NCI-H446 (cell line): ENCODE results near the gene RAB3GAP2.
A peak's percentile ranks its signal among the peaks of the same experiment; 100 is the strongest.
"Not testable (repeated sequence)": the region's sequence is repeated elsewhere in the genome, so short reads cannot be mapped to it uniquely, and the experiment has no call there.

Source experiments
- DNase-seq, 2 experiments: peaks; one replicate each; lab custom pipeline; 2025; lab: John Stamatoyannopoulos, UW

The RAB3GAP2 gene

DNA sequence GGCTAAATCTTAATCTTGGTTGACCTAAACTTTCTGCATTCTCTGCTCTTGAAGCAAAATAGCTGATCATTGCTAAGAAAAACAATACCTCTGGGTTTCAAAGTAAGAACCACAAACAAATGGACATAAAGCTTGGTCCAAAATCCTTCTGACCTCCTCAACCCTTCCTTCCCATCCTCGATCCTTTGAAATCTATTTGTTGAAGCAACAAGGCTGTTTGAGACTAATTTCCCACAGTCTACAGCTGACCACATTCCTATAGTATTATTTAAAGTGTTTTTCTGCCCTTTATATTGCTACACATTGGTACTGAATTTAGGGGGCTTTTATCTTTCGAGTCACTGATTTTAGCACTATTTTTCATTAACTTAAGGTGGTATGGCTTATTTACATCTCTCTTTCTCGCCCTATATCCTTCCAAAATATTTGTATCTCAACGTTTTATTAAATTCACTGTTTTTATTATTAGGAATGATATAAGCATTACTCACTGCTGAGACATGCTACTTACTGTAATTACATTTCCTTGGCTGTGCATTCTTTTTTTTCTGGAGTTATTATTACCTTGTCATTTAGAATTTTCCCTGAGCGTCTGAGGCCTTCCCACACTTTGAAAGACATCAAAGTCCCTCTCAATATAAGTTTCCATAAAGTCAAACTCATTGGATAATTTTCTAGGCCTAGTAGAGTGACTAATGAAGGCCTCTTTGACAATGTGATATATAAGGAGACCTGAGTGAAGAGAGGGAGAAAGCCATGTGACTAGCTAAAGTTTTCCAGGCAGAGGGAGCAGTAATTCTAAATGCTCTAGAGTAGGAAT lies 73.9 kb downstream of the RAB3GAP2 start:
- DNase-seq = no peak

DNA sequence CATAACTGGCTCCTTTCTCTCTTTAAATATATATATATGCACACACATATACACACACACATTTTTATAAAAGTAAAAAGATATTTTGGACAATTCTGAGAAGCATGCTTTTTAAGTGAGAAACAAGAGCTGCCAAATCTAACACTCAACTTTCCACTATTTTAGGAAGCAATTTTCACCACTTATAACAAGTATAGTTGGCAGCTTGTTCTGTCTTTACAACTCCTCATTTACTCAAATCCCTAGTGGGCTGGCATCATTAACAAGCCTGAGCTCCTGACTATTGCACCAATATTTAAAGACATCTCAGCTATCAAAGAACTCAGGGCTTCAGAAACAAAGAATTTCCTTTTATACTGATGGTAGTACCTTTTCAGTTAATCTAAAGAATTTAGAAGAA lies 76.6 kb downstream of the RAB3GAP2 start:
- DNase-seq = peak in 1 of 2 experiments; percentile 15

DNA sequence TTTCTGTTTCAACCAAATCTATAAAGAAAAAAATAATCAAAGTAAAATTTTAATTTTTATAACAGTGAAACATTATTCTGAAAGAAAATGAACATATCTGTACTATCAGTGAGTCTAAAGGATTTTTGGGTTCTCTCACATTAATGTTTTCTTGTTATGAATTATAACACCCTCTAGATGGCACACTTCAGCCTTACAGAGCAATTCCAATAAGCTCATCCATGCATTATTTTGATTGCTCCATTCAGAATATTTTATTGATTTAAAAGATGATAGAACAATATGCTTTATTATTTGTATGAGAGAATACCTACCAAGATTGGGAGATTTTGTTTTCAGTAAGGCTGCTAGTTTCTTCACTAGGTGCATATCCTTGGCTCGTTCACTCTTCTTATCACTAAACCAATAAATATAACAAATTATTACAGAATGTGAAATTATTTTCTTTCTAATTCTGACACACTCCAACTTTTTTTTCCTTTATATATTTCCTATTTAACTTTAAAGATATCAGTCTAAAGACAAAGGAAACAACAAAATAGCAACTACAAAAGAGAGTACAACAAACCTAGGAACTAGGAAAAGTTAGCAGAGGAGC lies 82.4 kb downstream of the RAB3GAP2 start:
- peak in 1 of 2 experiments; percentile 49 for DNase-seq

DNA sequence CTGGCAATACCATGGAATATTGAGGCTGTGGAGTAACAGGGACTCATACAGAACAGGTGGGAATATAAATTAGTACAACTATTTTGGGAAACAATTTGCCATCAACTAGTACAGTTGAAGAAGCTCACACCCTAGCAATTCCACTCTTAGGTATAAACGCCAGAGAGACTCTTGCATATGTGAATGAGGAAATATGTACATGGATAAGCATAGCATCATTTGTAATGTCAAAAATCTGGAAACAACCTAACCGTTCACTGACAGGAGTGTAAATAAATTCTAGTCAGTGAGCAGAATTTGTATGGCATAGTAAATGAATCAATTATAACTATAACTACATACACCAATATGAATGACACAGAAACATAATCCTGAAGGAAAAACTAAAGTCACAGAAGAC lies 83.7 kb downstream of the RAB3GAP2 start:
- no peak for DNase-seq

DNA sequence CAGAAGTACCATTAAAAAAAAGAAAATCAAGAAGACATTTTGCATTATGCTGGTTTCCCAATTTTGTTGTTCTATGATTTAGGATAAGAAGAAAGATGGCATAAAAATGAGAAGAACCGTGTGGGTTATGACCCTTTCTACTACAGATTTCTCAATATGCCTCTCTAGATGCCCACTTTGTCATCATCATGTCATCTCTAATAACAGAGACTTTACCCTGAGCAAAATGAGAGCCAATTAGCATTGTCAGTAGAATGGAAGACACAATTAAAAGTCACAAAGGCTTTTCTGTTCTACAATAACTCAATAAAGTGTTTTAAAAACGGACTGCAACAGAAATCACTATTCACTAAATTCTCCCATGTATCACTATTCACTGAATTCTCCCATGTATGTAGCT lies 85.5 kb downstream of the RAB3GAP2 start:
- no peak for DNase-seq

DNA sequence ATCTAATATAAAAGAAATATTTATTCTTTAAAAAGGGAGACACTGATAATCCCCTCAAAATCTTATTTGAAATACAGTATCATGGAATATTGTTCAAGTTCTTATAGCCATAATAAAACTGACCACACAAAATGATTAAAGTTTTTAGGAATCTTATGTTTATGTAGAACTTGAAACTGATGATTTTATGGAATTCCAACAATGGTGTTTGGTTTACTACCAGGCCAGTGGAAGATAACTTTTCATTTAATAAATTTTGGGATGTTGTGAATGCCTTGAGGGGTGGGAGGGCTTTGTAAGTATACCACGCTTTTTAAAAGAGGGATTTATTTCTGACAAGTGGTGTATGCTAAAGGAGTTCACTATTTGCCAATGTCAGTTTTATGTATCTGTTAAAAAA lies 87.7 kb downstream of the RAB3GAP2 start:
- no peak for DNase-seq

DNA sequence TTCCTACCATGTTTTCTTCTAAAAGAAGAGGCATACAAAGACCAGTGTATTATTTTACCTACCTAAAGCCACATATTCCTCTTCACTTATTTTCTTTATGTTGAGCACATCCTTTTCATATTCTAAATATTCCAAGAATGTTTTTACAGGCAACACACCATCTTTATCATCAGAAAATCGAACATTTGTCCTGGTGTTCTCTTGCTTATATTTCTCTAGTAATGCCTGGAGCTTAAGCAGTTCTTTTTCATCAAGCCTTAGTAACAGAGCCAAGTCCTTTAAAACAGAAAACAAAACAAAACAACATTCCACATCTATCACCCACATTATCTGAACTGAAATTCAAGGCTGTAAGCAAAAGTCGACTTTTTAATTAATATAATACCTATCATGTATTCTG lies 89.6 kb downstream of the RAB3GAP2 start:
- no peak for DNase-seq

DNA sequence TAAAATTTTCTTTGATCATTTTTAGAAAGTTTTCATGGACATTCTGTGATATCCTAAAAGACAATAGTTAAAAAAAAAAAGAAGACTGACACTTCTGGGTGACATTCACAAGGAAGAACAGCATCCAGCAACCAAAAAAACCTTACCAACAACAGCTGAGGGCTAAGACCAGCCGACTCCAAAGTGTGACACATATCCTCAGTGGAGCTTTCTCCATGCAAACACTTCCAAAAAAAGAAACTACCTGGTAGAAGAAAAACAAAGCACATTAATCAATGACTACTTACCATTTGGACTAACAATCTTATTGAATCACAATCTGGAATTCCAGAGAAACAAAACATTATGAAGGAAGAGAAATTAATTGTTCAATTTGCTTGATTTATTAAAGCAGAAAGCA lies 90.1 kb downstream of the RAB3GAP2 start:
- DNase-seq = no peak

DNA sequence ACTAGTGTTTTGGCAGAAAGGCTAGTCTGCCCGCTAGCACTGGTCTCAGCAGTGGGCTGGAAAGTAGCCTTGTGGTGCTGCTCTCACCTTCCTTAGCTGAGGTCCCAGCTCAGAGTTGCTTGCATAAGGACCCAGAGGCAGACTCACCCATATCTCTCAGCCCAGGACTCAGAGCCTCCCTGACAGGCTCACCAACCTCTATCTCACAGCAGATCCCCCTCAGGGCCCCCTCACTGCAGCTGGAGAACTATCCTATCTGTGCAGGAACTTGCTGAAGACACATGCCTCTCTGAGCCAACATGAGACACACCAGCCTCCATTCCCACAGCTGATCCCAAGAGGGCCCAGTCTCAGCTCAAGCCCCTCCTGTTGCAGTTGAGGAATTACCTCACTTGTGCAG lies 95.7 kb downstream of the RAB3GAP2 start:
- DNase-seq = no peak

DNA sequence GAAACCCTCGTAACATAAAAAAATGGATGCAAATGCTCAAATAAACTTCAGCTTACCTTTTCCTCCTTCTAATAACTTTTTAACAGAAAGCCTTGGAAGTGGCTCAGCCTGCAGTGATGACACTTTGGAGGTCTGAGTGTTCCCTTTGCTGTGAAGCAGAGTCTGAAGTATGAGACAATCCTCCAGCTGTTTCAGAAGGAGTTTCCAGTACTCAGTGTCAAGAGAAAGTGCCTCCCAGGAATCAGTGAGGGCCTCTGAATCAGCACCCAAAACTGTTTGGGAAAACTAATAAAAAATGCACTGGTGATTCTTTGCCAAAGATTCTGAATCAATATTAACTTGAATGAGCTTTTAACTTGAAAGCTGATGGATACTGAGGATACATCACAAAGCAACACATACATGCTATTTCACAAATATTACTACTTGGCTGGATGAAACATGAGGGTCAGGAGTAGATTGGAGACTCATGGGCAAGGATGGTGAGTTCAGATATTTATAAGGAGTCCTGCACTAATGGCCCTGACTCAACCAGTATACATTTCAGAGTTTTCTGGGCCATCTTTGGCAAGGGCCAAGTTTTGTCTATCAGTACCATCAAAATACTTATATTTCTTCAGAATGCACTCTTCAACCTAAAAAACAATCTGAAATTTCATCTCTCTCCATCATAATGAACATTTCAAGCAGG lies 101.3 kb downstream of the RAB3GAP2 start:
- no peak for DNase-seq

DNA sequence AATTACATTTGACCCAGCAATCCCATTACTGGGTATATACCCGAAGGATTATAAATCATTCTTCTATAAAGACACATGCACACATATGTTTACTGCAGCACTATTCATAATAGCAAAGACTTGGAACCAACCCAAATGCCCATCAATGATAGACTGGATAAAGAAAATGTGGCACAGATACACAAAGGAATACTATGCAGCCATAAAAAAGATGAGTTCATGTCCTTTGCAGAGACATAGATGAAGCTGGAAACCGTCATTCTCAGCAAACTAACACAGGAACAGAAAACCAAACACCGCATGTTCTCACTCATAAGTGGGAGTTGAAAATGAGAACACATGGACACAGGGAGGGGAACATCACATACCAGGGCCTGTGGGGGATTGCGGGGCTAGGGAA lies 102.4 kb downstream of the RAB3GAP2 start:
- not testable (repeated sequence) for DNase-seq

DNA sequence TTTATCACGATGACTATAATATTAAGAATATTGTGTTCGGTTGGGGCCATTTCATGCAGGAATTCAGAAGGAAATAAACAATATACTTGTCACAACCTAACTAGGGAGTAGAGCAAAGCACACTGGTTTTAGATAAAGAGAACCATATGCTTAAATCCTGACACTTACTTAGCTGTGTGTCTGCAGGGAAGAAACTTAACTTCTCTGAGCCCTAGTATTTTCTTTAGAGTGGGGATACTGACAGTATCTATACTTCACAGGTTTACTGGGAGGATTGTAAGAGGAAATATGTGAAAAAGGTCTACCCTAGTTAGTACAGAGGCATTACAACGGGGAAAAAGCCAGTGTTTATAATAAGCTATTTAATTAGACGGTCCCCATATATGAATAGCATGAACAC lies 105.4 kb downstream of the RAB3GAP2 start:
- no peak for DNase-seq

DNA sequence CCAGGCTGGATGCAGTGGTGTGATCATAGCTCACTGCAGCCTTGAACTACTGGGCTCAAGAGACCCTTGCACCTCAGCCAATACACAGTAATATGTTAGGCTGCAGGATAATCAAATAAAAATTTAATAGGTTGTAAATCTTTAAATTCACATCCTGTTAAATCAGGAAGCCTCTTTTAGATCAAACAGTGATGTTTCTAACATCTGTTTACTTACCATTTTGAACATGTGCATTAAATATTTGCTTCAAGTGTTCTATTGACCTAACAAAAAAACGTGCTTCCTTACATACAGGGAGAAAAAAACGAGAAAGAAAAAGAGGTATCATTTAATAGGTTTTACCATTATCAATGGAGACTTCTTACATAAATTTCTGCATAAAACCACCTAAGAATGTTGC lies 107.7 kb downstream of the RAB3GAP2 start:
- DNase-seq = no peak

DNA sequence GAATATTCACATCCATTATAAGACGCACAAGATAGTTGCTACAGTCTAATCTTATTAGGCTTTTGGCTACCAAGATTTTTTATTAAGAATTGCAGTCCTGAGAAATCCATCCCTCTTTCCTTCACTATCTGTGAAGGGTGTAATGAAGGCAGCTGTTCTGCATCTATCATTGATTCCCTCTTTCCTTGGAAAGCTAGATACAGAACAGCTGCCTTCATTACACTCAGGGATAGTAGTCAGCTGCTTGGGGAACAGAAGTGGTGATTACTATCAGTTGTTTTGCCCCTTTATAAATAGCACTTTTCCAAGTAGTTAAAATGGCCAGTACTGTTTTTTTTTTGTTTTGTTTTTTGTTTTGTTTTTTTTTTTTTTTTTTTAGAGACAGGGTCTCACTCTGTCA lies 108.1 kb downstream of the RAB3GAP2 start:
- DNase-seq = no peak

DNA sequence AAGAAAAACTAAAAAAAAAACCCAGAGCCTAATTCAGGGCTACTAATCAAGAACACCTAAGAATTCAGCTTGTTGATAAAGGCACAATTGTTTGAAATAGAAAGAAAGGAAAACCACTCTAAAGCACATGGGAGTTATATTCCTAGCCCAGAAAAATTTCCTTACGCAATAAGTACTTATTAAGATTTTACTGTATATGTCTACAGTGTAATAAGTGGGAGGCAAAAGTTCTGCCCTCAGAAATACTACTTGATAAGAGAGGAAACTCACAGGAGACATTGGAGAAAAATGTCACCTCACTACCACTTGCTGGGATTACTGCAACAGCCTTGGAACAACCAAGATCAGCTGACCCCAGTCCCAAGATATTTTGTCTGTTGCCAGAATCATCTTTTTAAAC lies 112.2 kb downstream of the RAB3GAP2 start:
- no peak for DNase-seq

DNA sequence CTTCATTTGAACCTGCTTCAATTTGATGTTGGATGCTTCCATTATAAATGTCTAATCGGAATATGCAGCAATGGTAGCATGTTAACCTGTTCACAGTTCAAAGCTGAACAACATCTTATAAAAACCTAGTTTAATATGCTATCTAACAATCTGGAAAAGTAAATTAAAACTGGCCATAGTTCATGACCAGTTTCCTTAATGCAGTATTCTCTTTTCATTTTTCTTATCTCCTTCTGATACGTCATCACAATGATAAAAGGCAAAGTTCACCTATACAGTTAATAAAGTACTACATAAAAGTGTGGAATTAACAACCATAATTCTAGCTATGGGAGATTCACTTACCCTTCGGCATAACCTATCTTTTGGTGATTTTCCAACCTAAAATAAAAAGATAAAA lies 113.2 kb downstream of the RAB3GAP2 start:
- no peak for DNase-seq

DNA sequence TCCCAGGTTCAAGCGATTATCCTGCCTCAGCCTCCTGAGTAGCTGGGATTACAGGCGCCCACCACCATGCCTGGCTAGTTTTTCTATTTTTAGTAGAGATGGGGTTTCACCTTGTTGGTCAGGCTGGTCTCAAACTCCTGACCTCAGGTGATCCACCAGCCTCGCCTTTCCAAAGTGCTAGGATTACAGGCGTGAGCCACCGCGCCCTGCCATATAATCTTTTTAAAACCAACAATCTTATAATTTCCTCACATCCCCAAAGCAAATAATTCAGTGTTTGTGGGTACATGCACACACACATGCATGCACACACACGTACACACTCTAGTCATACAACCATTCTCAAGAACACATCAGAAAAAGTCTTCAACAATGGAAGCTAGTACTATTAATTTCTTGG lies 113.7 kb downstream of the RAB3GAP2 start:
- not testable (repeated sequence) for DNase-seq

DNA sequence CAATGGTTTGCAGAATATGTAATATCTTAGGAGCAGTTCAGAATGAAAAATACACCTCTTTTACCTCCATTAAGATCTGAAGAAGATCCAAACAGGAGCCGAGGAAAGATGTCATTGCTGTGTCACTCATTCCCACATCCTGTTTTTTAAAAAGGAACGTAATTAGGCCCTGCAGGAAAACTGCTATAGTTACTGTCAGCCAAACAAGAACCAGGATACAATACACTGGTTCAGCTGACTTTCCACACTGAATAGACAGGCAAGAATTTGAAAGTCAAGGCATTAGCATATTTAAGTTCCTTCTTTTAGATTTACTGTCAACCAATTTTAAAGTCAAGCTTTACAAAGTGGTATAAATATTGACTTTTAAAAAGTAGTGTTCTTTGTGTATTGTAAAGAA lies 114.5 kb downstream of the RAB3GAP2 start:
- no peak for DNase-seq

DNA sequence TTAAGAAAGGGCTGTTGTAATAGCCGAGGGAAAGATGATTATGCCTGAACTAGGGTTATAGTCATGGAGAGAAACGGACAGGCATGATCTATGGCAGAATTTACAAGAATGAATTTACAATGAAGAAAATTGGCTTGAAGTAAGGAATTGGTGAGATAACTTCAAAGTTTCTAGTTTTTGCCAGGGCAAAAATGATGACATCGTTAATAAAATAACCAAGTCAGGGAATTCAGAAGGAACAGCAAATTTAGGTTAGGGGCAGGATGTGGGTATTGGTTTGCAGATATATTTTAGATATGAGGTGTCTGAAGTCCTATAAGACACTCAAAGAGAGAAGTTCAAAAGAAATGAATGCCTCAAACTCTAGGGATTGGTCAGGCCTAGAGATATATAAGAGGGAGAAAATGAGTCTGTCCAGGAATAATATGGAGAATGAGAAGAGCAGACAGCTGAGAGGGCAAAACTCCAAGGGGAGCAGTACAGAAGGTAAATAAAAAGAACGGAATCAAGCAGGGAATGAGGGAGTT lies 115.6 kb downstream of the RAB3GAP2 start:
- no peak for DNase-seq

DNA sequence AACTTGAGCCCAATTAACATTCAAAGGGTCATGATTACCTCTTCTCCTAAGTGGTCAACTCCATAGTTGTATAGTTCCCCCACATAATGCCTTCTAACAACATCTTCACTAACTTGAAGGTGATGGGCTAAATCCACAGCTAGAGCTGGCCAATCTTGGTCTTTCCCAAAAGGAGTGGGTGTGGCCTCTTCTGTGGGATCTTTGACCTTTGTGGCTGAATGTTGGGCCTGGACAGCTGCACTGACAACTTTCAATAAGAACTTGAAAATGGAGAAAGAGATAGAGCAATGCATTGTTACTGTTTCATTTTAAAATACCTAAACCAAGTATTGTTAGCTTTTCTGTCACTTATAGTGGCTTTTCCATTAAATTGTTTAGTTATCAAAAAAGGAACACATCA lies 119.1 kb downstream of the RAB3GAP2 start:
- no peak for DNase-seq

DNA sequence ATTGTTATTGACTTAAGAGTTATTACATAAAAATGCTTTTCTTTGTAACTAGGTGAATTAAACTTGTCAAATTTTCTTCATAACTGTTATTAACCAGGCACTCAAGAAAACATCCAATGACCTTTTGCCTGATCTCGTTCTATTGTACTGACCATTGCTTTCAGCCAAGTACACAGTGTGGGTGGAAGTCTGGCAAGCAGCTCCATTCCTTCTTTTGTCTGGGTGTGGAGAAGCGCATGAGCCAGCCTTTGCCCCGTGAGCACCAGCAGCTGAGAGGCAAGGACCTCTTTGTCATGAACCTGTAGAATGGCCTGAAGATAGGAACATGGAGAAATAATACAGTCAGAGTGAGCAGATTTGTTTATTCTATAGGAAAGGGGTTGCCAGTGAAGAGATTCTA lies 120.8 kb downstream of the RAB3GAP2 start:
- no peak for DNase-seq

DNA sequence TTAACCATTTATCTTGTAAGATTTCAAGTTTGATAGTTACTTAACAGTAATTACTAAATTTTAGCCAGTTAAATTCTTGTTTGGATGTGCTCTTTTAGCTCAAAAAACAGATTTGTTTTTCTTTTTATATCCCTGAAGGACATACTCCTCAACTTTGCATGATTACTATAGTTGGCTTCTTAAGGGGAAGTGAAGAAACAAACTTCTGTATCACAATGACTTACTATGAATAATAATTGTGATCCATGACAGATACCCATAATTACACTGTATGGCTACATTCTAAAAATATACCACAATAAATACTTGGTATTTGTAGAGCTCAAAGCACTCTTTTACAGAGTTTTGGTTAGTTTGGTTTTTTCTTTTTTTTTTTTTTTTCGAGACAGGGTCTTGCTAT lies 122.5 kb downstream of the RAB3GAP2 start:
- DNase-seq = no peak

DNA sequence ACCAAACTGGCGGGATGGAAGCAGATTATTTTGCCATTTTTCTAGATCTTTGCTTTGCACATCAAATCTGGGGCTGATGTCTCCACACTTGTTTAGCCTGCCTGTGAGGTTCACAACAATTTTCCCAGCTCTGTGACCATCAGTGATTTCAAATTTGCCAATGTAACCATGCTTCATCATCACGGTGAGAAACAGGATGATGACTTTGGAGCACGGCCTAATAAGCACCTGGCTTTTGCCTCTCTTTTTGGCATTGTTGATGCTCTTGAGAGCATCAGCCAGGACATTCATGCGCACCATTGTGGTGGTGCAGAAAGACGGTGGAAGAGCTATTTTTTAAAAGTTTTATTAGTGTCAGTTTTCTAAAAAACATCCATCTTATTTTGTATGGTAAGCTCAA lies 128.2 kb downstream of the RAB3GAP2 start:
- no peak for DNase-seq
